ENCODE results near the gene MCF2L. TPM values are rescaled to one million over a fixed set of nuclear protein-coding genes. Genes with fewer than 3 reads are reported as not detected.

MCF2L gene
- polyA plus RNA-seq, 1 donor (not counting 4 experiments of a cell fraction or from before 2014, with no cell fraction given): 0.14 TPM

- Histone ChIP-seq H4K20me1 (ENCODE audit: control insufficient read depth, extremely low read depth, insufficient read depth, low read length) (no peaks in the 10 kb centered on the region), H3K27ac (ENCODE audit: control insufficient read depth, insufficient read depth, low read length) (no peak overlapping the region), H3K27me3 (ENCODE audit: control insufficient read depth, extremely low read depth, insufficient read depth, low read length) (no peaks in the 10 kb centered on the region), H3K9me3 (ENCODE audit: control insufficient read depth, low read depth, low read length) (no peaks in the 10 kb centered on the region), H3K9me1 (ENCODE audit: control insufficient read depth, extremely low read depth, insufficient read depth, low read length) (no peaks in the 10 kb centered on the region), H3K9ac (ENCODE audit: control insufficient read depth, extremely low read depth, insufficient read depth, low read length) (no peak overlapping the region), H3K4me2 (ENCODE audit: control insufficient read depth, extremely low read depth, insufficient read depth, low read depth, low read length) (no peak overlapping the region), H2AFZ (ENCODE audit: control insufficient read depth, low read length) (no peak overlapping the region), H3K36me3 (ENCODE audit: control insufficient read depth in 2 of 2, extremely low read depth in 1 of 2, insufficient read depth in 2 of 2, low read length in 2 of 2) (no peaks in the 10 kb centered on the region), H3K79me2 (ENCODE audit: control insufficient read depth, insufficient read depth, low read length) (no peaks in the 10 kb centered on the region), H3K4me1 (ENCODE audit: control insufficient read depth, extremely low read depth, insufficient read depth, low read length) (no peaks in the 10 kb centered on the region), H3K4me3 (ENCODE audit: control insufficient read depth in 2 of 3, extremely low read depth in 1 of 3, insufficient read depth in 2 of 3, low read depth in 1 of 3, low read length in 3 of 3) (no peak overlapping the region)
- no peak for DNase-seq (ENCODE audit: low read depth, low spot score)
- no peak for FAIRE-seq
- TF ChIP-seq CTCF (optimal IDR thresholded peaks at IDR 0.05 in 1 of 3, IDR thresholded peaks at IDR 0.05 in 1 of 3, conservative IDR thresholded peaks at IDR 0.05 in 1 of 3; ENCODE audit: extremely low read depth in 1 of 3, insufficient read depth in 2 of 3, low read length in 3 of 3): no peak
- TF ChIP-seq EZH2 (IDR thresholded peaks at IDR 0.05; ENCODE audit: low read length): no peak
- dilution Hi-C loops (cut with MboI; ENCODE audit: extremely low pct_ligation_motif_present, low sequenced_read_pairs): no loop called here
Measured at GRCh38 chr13:113094410-113094800, 125.4 kb downstream of the MCF2L start.

- dilution Hi-C loops (cut with MboI; ENCODE audit: extremely low pct_ligation_motif_present, low sequenced_read_pairs): no loop called here
- Histone ChIP-seq H3K79me2 (ENCODE audit: control insufficient read depth, insufficient read depth, low read length) (no peaks in the 10 kb centered on the region), H4K20me1 (ENCODE audit: control insufficient read depth, extremely low read depth, insufficient read depth, low read length) (no peaks in the 10 kb centered on the region), H2AFZ (ENCODE audit: control insufficient read depth, low read length) (no peak overlapping the region), H3K9ac (ENCODE audit: control insufficient read depth, extremely low read depth, insufficient read depth, low read length) (no peak overlapping the region), H3K36me3 (ENCODE audit: control insufficient read depth in 2 of 2, extremely low read depth in 1 of 2, insufficient read depth in 2 of 2, low read length in 2 of 2) (no peaks in the 10 kb centered on the region), H3K4me3 (ENCODE audit: control insufficient read depth in 2 of 3, extremely low read depth in 1 of 3, insufficient read depth in 2 of 3, low read depth in 1 of 3, low read length in 3 of 3) (no peak overlapping the region), H3K9me3 (ENCODE audit: control insufficient read depth, low read depth, low read length) (no peaks in the 10 kb centered on the region), H3K27ac (ENCODE audit: control insufficient read depth, insufficient read depth, low read length) (no peak overlapping the region), H3K9me1 (ENCODE audit: control insufficient read depth, extremely low read depth, insufficient read depth, low read length) (no peaks in the 10 kb centered on the region), H3K4me2 (ENCODE audit: control insufficient read depth, extremely low read depth, insufficient read depth, low read depth, low read length) (no peak overlapping the region), H3K4me1 (ENCODE audit: control insufficient read depth, extremely low read depth, insufficient read depth, low read length) (no peaks in the 10 kb centered on the region), H3K27me3 (ENCODE audit: control insufficient read depth, extremely low read depth, insufficient read depth, low read length) (no peaks in the 10 kb centered on the region)
- FAIRE-seq: no peak
- no peak for DNase-seq (ENCODE audit: low read depth, low spot score)
- TF ChIP-seq EZH2 (IDR thresholded peaks at IDR 0.05; ENCODE audit: low read length): no peak
- no peak for TF ChIP-seq CTCF (optimal IDR thresholded peaks at IDR 0.05 in 1 of 3, IDR thresholded peaks at IDR 0.05 in 1 of 3, conservative IDR thresholded peaks at IDR 0.05 in 1 of 3; ENCODE audit: extremely low read depth in 1 of 3, insufficient read depth in 2 of 3, low read length in 3 of 3)
Measured at GRCh38 chr13:113095146-113096051, 126.4 kb downstream of the MCF2L start.

Data from keratinocyte (primary cell).